ENCODE results near the gene NGDN.
"Not testable (repeated sequence)": the region's sequence is repeated elsewhere in the genome, so short reads cannot be mapped to it uniquely, and the experiment has no call there.

Gene NGDN, protein sequence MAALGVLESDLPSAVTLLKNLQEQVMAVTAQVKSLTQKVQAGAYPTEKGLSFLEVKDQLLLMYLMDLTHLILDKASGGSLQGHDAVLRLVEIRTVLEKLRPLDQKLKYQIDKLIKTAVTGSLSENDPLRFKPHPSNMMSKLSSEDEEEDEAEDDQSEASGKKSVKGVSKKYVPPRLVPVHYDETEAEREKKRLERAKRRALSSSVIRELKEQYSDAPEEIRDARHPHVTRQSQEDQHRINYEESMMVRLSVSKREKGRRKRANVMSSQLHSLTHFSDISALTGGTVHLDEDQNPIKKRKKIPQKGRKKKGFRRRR

GRCh38 chr14:23469127-23469905, at the start of gene NGDN:
TSS of gene NGDN (plus strand) at chr14:23469703. CDS start at chr14:23469716, 13 bp downstream.
- DNase-seq (ENCODE audit: low read depth in 1 of 2, low spot score in 1 of 2), result peak; percentile 73 to 99
- TF ChIP-seq JUND (IDR thresholded peaks at IDR 0.05; ENCODE audit: low read depth), result no peak
- in situ Hi-C loops (cut with HindIII; ENCODE audit: low pct_unique_long_range_greater_than_20kb, low sequenced_read_pairs), result no loop called here

- in situ Hi-C loops (cut with HindIII; ENCODE audit: low pct_unique_long_range_greater_than_20kb, low sequenced_read_pairs), result no loop called here
- no peak for DNase-seq (ENCODE audit: low read depth in 1 of 2, low spot score in 1 of 2)
- TF ChIP-seq JUND (IDR thresholded peaks at IDR 0.05; ENCODE audit: low read depth), result no peak
Observed at GRCh38 chr14:23421594-23421993, 47.9 kb upstream of the NGDN start.

DNA sequence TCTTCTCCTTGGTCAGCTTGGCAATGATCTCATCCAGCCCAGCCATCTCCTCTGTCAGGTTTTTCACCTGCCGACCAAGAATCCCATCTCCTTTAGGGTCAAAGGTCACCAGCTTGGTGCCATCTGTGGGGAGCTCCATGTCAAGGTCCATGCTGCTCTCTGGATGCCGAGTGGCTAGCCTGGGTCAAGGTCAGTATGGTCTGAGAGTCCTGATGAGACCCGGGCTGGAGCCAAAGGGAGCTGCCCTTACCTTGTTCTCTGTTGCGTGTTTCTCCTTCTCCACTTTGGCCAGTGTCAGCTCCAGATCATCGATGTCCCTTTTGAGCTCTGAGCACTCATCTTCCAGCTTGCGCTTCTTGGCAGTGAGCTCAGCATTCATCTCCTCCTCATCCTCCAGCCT, 45.8 kb upstream of the NGDN start:
- DNase-seq (ENCODE audit: low read depth in 1 of 2, low spot score in 1 of 2), result no peak
- in situ Hi-C loops (cut with HindIII; ENCODE audit: low pct_unique_long_range_greater_than_20kb, low sequenced_read_pairs), result no loop called here
- no peak for TF ChIP-seq JUND (IDR thresholded peaks at IDR 0.05; ENCODE audit: low read depth)

DNA sequence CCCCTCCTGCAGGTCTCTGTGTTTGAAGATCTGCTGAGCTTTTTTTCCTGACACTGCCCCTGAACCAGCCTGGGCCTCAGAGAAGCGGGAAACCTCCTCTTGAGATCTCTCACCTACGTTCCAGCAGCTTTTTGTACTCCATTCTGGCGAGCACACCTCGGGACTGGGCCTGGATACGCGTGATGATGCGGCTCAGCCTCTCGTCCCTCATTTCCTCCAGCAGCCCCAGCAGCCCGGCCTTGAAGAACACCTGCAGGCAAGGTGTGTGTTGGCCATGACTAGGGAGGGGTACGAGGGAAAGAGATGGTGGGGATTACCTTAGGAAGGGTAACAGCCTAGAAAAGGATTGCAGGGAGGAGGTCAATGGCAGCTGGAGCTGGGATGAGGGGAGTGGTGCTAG, 44.3 kb upstream of the NGDN start:
- no peak for DNase-seq (ENCODE audit: low read depth in 1 of 2, low spot score in 1 of 2)
- in situ Hi-C loops (cut with HindIII; ENCODE audit: low pct_unique_long_range_greater_than_20kb, low sequenced_read_pairs), result no loop called here
- TF ChIP-seq JUND (IDR thresholded peaks at IDR 0.05; ENCODE audit: low read depth), result no peak

DNA sequence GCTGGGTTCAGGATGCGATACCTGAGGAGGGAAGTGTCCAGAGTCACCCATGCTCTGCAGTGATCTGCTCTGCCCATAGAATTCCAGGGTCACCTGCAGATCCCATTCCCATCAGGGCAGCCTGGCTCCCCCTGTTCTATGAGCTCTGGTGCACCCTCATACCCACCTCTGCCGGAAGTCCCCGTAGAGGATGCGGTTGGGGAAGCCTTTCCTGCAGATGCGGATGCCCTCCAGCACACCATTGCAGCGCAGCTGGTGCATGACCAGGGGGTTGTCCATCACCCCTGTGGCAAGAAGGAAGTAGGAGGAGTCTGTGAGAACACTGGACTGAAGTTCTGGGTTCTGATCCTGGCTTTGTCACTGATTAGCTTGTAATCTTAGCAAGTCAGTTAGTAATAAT, 43.7 kb upstream of the NGDN start:
- DNase-seq (ENCODE audit: low read depth in 1 of 2, low spot score in 1 of 2); in situ Hi-C loops (cut with HindIII; ENCODE audit: low pct_unique_long_range_greater_than_20kb, low sequenced_read_pairs): not testable (repeated sequence)

- no peak for DNase-seq (ENCODE audit: low read depth in 1 of 2, low spot score in 1 of 2)
- no peak for TF ChIP-seq JUND (IDR thresholded peaks at IDR 0.05; ENCODE audit: low read depth)
- in situ Hi-C loops (cut with HindIII; ENCODE audit: low pct_unique_long_range_greater_than_20kb, low sequenced_read_pairs), result no loop called here
Observed at GRCh38 chr14:23428686-23429495, 40.6 kb upstream of the NGDN start.

DNA sequence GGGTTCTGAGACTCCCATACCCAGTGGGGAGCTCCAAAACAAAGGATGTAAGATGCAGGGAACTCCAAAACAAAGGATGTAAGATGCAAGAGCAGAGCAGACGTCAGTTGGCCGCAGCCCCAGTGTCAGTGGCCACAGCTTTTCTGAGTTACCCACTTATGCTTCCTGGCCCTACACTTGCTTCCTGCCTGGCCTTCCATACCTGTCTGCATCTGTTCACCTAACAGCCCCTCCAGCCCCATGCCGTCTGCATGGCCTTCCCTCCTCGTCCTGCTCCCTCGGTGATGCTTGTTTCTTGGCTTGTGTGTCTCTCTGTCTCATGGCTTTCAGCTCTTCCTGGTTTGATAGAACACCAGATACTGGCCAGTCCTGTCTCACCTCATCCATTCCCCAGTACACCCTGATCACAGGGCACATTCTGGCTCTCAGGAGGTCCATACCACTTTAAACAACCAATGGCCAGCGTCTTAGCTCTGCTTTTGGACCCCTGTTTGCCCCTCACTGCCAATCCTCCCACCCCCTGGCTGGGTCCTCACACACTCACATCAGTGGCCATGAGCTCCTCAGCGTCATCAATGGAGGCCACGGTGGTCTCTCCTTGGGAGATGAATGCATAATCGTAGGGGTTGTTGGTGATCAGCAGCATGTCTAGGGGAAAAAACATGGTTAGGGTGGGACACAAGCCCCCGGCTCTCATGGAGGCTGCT, 39.3 kb upstream of the NGDN start:
- no peak for DNase-seq (ENCODE audit: low read depth in 1 of 2, low spot score in 1 of 2)
- TF ChIP-seq JUND (IDR thresholded peaks at IDR 0.05; ENCODE audit: low read depth), result no peak
- in situ Hi-C loops (cut with HindIII; ENCODE audit: low pct_unique_long_range_greater_than_20kb, low sequenced_read_pairs), result no loop called here

- in situ Hi-C loops (cut with HindIII; ENCODE audit: low pct_unique_long_range_greater_than_20kb, low sequenced_read_pairs), result no loop called here
- TF ChIP-seq JUND (IDR thresholded peaks at IDR 0.05; ENCODE audit: low read depth), result no peak
- no peak for DNase-seq (ENCODE audit: low read depth in 1 of 2, low spot score in 1 of 2)
Observed at GRCh38 chr14:23430723-23431085, 38.8 kb upstream of the NGDN start.

DNA sequence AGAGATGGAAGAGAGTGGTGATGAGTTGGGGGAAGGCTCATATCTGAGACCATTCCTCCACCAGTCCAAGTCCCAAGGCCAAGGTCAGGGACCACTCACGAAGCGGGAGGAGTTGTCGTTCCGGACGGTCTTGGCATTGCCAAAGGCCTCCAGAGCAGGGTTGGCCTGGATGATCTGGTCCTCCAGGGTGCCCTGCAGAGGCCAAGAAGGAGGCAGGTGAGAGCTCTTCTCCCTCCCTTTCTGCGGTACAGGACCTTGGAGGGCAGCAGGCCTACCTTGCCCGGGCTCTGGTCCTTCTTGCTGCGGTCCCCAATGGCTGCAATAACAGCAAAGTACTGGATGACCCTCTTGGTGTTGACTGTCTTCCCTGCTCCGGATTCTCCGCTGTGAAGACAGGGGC, 38.0 kb upstream of the NGDN start:
- in situ Hi-C loops (cut with HindIII; ENCODE audit: low pct_unique_long_range_greater_than_20kb, low sequenced_read_pairs), result no loop called here
- no peak for DNase-seq (ENCODE audit: low read depth in 1 of 2, low spot score in 1 of 2)
- no peak for TF ChIP-seq JUND (IDR thresholded peaks at IDR 0.05; ENCODE audit: low read depth)

DNA sequence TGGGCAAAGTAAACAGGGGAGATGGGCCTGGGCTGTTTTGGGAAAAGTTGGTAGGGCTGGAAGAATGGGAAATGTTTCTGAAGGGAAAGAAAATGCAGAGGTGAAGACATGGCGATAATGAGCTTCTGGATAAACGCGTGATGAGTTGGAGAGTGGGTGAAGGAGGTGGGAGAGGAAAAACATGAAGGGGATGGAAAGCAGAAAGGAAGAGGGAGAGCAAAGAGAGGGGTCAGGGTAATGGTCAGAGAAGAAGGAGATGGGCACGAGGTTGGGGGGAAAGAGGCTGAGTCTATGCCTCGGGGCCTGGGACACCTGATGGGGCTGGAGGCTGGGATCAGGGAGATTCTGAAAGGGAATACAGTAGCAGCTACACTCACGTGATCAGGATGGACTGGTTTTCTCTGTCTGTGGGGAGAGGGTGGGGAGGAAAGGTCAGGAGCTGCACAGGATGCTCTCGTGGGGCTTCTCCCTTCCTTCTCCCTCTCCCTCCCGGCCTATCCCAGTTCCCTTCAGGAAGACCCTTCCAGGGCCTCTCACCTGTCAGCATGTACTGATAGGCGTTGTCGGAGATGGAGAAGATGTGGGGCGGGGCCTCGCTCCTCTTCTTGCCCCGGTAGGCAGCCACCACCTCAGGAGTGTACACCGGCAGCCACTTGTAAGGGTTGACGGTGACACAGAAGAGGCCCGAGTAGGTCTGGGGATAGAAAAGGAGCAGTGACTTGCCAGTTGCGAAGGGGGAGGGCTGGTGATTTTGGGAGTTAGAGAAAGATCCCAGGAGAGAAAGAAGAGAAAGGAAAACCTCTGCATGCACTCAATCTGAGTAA, 37.2 kb upstream of the NGDN start:
- in situ Hi-C loops (cut with HindIII; ENCODE audit: low pct_unique_long_range_greater_than_20kb, low sequenced_read_pairs), result no loop called here
- DNase-seq (ENCODE audit: low read depth in 1 of 2, low spot score in 1 of 2), result no peak

GRCh38 chr14:23432946-23433345, 36.6 kb upstream of the NGDN start:
- DNase-seq (ENCODE audit: low read depth in 1 of 2, low spot score in 1 of 2), result no peak
- in situ Hi-C loops (cut with HindIII; ENCODE audit: low pct_unique_long_range_greater_than_20kb, low sequenced_read_pairs), result no loop called here
- TF ChIP-seq JUND (IDR thresholded peaks at IDR 0.05; ENCODE audit: low read depth), result no peak

More for the DNA sequence above, 37.2 kb upstream of the NGDN start:
- TF ChIP-seq JUND (IDR thresholded peaks at IDR 0.05; ENCODE audit: low read depth), result no peak
